GM23248 (cell line): Measurements from ENCODE around the gene NDUFV3.
"Not testable (repeated sequence)": the region's sequence is repeated elsewhere in the genome, so short reads cannot be mapped to it uniquely, and the experiment has no call there.

Experiments
- EZH2 ChIP-seq: fragments of 200-600 bp; sonication (generic); IDR thresholded peaks from 2 replicates; pipeline ENCODE4 v1.6.1; 2018; ENCODE audit warnings: antibody characterized with exemption, mild to moderate bottlenecking; ENCODE audit not compliant: insufficient read depth, poor library complexity, severe bottlenecking
- EZH2phosphoT487 ChIP-seq: fragments of 200-600 bp; sonication (generic); IDR thresholded peaks from 2 replicates; pipeline ENCODE4 v1.6.1; 2018; ENCODE audit warnings: antibody characterized with exemption, moderate library complexity, mild to moderate bottlenecking, low read depth; ENCODE audit not compliant: insufficient read depth

DNA sequence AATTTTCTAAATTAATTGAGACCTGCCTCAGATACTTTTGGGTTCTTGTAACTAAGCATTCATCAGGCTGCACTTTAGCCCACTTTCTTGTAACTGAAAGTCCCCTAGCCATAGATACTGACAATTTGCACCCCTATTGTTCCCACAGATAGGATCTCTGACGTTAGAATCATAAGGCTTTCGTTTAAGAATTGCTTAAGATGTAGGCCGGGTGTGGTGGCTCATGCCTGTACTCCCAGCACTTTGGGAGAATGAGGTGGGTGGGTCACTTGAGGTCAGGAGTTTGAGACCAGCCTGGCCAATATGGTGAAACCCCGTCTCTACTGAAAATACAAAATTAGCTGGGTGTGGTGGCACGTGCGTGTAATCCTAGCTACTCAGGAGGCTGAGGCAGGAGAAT, 65.0 kb downstream of the NDUFV3 start:
- TF ChIP-seq EZH2phosphoT487, EZH2: not testable (repeated sequence)
